GM18861 (cell line): Measurements from ENCODE around the gene SRSF6.
"Not testable (repeated sequence)": the region's sequence is repeated elsewhere in the genome, so short reads cannot be mapped to it uniquely, and the experiment has no call there.

Experiments used
- ATAC-seq: cut with Tn5 transposase; IDR thresholded peaks from one replicate; pipeline ENCODE4 v1.9.1; 2021; ENCODE audit not compliant: unreplicated experiment

Gene SRSF6

DNA sequence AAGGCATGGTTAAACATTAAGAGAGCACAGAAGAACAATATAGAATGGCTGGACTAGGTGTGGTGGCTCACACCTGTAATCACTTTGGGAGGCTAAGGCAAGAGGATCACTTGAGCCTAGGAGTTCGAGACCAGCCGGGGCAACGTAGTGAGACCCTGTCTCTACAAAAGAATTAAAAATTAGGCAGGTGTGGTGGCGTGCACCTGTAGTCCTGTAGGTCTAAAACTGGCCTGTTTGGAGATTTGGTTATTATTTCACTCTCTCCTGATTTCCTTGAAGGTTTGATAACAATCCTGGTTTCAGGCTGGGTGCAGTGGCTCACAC lies 15.6 kb downstream of the SRSF6 start:
- ATAC-seq, result no peak

DNA sequence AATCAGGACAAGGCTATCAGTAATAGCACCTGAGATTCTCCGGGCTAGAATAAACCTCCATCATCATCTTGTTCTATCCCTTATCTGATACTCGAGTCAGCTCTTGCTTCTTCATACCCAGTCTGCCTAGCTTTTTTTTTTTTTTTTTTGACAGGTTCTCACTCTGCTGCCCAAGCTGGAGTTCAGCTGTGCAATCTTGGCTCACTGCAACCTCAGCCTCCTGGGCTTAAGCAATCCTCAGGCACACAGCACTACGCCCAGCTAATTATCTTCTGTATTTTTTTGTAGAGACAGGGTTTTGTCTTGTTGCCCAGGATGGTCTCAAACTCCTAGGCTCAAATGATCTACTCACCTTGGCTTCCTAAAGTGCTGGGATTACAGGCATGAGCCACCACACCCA lies 19.5 kb downstream of the SRSF6 start:
- no peak for ATAC-seq

- no peak for ATAC-seq
Observed at GRCh38 chr20:43477619-43478018, 19.9 kb downstream of the SRSF6 start.

DNA sequence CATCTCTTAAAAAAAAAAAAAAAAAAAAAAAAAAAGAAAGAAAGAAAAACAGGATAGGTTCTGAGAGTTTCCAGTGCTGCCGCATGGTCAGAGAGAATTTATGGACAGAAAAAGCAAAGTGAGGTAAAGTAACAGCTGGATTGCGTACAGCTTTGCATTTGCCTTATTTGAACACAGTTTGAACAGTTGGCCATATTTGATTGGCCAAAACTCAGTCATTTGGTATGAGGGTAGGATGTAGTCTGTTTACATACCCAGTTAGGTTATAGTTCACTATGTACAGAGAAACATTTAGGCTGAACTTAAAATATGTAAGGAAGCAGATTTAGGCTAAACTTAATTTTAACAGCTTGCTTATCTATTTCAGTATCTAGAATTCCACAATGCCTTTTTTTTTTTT lies 32.3 kb downstream of the SRSF6 start:
- no peak for ATAC-seq

DNA sequence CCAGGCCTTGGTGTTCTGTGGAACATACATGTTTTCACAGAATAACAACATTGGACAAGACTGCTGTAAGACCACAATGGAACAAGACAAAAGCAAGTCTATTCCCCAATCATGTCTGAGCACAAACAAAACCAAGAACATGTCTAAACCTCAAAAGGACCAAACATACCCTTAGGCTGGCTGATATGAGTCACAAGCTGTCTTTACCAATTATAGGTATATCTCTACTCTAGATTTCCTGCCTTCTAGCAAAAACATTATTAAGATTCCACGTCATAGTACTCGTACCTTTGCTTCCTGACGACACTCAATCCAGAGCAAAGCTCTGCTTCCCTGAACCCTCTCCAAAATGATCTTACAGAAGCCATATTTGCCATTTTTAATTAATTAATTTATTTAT lies 34.4 kb downstream of the SRSF6 start:
- ATAC-seq, result peak; percentile 81

- ATAC-seq, result no peak
Observed at GRCh38 chr20:43495388-43495787, 37.7 kb downstream of the SRSF6 start.

- ATAC-seq, result not testable (repeated sequence)
Observed at GRCh38 chr20:43502021-43502420, 44.3 kb downstream of the SRSF6 start.

DNA sequence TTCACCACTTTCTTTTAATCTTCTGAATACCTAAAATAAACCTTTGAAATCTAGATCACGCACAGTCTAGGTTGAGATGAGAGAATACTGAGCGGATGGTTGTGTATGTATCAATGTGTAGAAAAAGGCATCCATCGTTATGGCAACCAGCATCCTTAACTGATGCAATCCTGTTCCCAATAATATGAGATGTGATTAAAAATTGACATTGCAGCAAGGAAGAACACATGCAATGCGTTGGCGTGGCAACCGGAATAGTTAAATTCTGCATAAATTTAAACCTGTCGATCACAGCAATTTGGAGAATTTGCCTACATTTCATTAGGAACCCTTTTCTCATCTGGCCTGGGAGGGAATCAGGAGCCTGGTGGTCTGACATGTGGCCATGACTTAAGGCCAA lies 48.5 kb downstream of the SRSF6 start:
- ATAC-seq, result no peak

DNA sequence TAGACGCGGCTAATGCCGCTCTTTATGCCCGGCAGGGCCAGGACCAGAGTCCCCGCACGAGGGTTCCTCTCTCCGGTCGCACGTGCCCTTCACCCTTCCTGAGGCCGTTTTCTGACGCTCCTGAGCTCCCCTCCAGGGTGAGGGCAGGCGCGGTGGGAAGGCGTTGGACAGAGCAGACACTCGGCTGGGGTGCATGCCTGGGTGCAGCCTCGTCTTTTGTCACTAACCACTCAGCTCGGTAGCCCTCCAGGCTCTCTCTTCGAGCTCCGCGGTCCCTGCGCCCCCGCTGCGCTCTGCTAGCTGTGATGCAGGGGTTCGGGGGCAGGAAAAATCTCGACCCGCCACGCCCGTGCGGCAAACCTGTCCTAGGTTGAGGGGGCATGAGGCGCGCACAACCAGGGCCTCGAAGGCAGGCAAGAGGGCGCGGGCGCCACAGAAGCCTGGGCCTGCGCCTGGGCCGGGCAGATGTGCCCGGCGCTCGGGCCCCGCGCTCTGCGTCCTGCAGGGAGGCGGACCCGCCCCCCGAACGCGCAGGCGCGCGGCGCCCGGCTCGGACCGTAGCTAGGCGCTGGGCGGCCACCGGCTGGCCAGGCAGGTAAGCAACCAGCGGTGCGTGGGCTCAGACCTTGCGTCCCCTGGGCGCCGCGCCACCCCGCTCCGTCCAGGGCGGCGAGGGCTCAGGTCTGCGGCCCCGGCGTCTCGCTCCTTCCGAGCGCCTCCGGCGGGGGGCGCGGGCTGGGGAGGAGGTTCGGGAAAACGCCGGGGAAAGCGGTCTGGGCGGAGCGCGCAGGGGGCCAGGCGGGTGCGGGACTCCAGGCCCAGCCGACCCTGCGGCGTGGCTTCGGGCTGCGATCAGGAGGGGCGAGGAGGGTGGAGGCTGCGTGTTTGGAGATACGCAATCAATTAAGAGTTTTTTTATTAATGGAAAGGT lies 49.7 kb downstream of the SRSF6 start, which contains the start of gene L3MBTL1:
Gene L3MBTL1, plus strand, starts transcription at position 548 of the 931 bp plus-strand sequence. CDS start 5,807 bp downstream, outside the sequence.
- no peak for ATAC-seq

DNA sequence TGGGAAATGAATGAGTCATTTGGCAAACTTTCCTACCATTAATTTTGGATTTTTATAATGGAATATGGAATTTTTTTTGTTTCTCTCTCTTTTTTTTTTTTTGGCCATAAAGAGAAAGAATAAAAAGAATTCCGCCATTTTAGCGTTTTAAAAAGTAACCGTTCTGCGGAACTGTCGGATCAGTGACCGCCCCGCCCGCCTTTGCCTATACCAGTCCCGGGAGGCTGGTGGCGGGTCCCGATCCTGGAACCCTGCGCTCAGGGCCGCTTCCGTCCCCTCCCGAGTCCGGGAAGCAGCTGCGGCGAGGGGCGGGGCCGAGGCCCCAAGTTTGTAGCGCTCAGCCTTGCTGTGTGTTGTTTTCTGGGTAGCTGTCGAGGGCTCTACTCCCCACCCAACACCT lies 50.4 kb downstream of the SRSF6 start:
- ATAC-seq, result no peak

DNA sequence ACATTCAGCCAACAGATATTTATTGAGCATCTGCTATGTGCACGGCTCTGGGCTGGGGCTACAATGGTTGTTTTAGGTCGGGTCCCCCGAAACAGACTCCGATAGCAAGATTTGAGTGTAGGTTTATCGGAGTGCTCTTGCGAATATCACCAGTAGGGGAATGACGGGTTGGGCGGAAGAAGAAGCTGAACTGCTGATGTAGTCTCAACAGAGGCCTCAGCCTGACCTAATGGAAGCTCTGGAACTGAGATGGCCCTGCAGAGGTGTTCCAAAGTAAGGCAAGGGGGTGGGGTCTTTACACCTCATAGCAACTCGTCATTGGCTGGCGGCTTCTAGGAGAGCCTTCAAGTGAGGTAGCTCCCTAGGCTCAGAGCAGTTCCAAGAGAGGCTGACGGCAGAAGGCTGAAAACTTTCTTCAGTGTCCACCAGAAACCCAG lies 50.9 kb downstream of the SRSF6 start:
- no peak for ATAC-seq

GRCh38 chr20:43511879-43512278 lies 54.2 kb downstream of the SRSF6 start:
- ATAC-seq, result no peak

DNA sequence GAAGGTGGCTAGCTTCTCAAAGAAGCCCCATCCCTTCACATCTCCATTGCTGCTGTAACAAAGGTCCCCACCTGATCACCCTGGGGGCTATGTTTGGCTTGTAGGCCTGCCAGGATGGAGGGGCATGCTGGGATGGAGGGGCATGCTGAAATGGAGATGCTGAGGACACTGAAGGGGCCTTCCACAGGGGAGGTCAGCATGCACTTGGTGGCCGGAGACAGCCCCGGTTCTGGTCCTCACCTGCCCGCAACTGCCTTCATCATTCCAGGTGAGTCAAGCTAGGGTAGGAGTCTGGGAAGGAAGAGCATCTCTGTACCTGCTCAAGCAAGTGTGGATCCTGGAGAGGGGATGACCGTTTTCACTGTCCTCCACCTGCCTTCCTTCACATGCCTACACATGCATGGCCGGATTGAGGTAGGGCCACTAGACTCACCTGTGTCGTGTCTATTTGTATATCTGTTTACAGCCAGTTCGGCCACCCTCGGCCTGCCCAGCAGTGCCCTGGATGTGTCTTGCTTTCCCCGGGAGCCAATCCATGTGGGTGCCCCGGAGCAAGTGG lies 55.8 kb downstream of the SRSF6 start:
- no peak for ATAC-seq
